H9 (cell line): ENCODE results near the gene AANAT. TPM values are rescaled to one million over a fixed set of nuclear protein-coding genes. Genes with fewer than 3 reads are reported as not detected.

Experiments used
- DNase-seq: peaks from one replicate; pipeline ENCODE4 v3.0.0-alpha.2; 2017
- H2AFZ ChIP-seq: one replicate; pipeline ENCODE4 v1.6.1; 2013; ENCODE audit warnings: mild to moderate bottlenecking, low read length, control low read depth, moderate library complexity
- H2AK5ac ChIP-seq: 2 replicates; pipeline ENCODE4 v1.6.1; 2013; ENCODE audit warnings: low read length, control low read depth, mixed read lengths; ENCODE audit not compliant: insufficient read length
- H2BK120ac ChIP-seq: one replicate; pipeline ENCODE4 v1.6.1; 2013; ENCODE audit warnings: low read depth, mild to moderate bottlenecking, low read length, control low read depth, inconsistent platforms; ENCODE audit not compliant: poor library complexity, severe bottlenecking
- H2BK12ac ChIP-seq: 2 replicates; pipeline ENCODE4 v1.6.1; 2013; ENCODE audit warnings: low read length, control low read depth, mixed read lengths, low read depth; ENCODE audit not compliant: insufficient read length
- H2BK15ac ChIP-seq: 2 replicates; pipeline ENCODE4 v1.6.1; 2013; ENCODE audit warnings: low read depth, low read length, control low read depth
- H2BK20ac ChIP-seq: one replicate; pipeline ENCODE4 v1.6.1; 2013; ENCODE audit warnings: low read depth, mild to moderate bottlenecking, low read length, control low read depth, inconsistent platforms; ENCODE audit not compliant: poor library complexity, severe bottlenecking
- H2BK5ac ChIP-seq: 2 replicates; pipeline ENCODE4 v1.6.1; 2013; ENCODE audit warnings: low read length, control low read depth, mixed read lengths; ENCODE audit not compliant: insufficient read length
- H3K14ac ChIP-seq: 2 replicates; pipeline ENCODE4 v1.6.1; 2013; ENCODE audit warnings: low read length, control low read depth; ENCODE audit not compliant: insufficient read depth
- H3K18ac ChIP-seq: 2 replicates; pipeline ENCODE4 v1.6.1; 2013; ENCODE audit warnings: low read depth, mild to moderate bottlenecking, mixed read lengths, low read length, control low read depth; ENCODE audit not compliant: insufficient read length
- H3K23ac ChIP-seq: 2 replicates; pipeline ENCODE4 v1.6.1; 2013; ENCODE audit warnings: low read length, control low read depth, mixed read lengths, low read depth; ENCODE audit not compliant: insufficient read length
- H3K23me2 ChIP-seq: 2 replicates; pipeline ENCODE4 v1.6.1; 2013; ENCODE audit warnings: low read depth, mild to moderate bottlenecking, mixed read lengths, low read length, control low read depth; ENCODE audit not compliant: insufficient read length, poor library complexity, severe bottlenecking
- H3K27ac ChIP-seq: 2 replicates; pipeline ENCODE4 v1.5.1; 2013; ENCODE audit warnings: low read length, control low read depth, mixed read lengths, low read depth; ENCODE audit not compliant: insufficient read length
- H3K27me3 ChIP-seq: 2 replicates; pipeline ENCODE4 v1.6.1; 2013; ENCODE audit warnings: low read length, control low read depth, inconsistent platforms; ENCODE audit not compliant: insufficient read depth
- H3K4ac ChIP-seq: 2 replicates; pipeline ENCODE4 v1.6.1; 2013; ENCODE audit warnings: low read depth, mild to moderate bottlenecking, control low read depth, inconsistent platforms, low read length, moderate library complexity
- H3K4me1 ChIP-seq: 2 replicates; pipeline ENCODE4 v1.6.1; 2013; ENCODE audit warnings: low read length, control low read depth, inconsistent platforms; ENCODE audit not compliant: insufficient read depth
- H3K4me2 ChIP-seq: 2 replicates; pipeline ENCODE4 v1.6.1; 2013; ENCODE audit warnings: low read length, control low read depth, mixed read lengths; ENCODE audit not compliant: insufficient read length, insufficient read depth
- H3K56ac ChIP-seq: 2 replicates; pipeline ENCODE4 v1.6.1; 2013; ENCODE audit warnings: low read depth, mild to moderate bottlenecking, mixed read lengths, low read length, control low read depth; ENCODE audit not compliant: insufficient read length
- H3K79me1 ChIP-seq: 2 replicates; pipeline ENCODE4 v1.6.1; 2013; ENCODE audit warnings: low read depth, mild to moderate bottlenecking, moderate library complexity, low read length, control low read depth, inconsistent platforms; ENCODE audit not compliant: insufficient read depth, poor library complexity, severe bottlenecking
- H3K79me2 ChIP-seq: 2 replicates; pipeline ENCODE4 v1.6.1; 2013; ENCODE audit warnings: low read length, control low read depth, inconsistent platforms; ENCODE audit not compliant: insufficient read depth
- H3K9ac ChIP-seq: 2 replicates; pipeline ENCODE4 v1.6.1; 2013; ENCODE audit warnings: low read length, control low read depth, mixed read lengths; ENCODE audit not compliant: insufficient read length; ENCODE audit errors: extremely low read depth
- H3K9me3 ChIP-seq: one replicate; pipeline ENCODE4 v1.6.1; 2013; ENCODE audit warnings: low read depth, low read length, inconsistent platforms; ENCODE audit not compliant: control insufficient read depth
- H3T11ph ChIP-seq: one replicate; pipeline ENCODE4 v1.6.1; 2013; ENCODE audit warnings: mild to moderate bottlenecking, low read length, control low read depth, inconsistent platforms
- H4K20me1 ChIP-seq: one replicate; pipeline ENCODE4 v1.6.1; 2013; ENCODE audit not compliant: control insufficient read depth, insufficient read length, insufficient read depth
- H4K5ac ChIP-seq: 2 replicates; pipeline ENCODE4 v1.6.1; 2013; ENCODE audit warnings: low read depth, mild to moderate bottlenecking, mixed read lengths, low read length, control low read depth; ENCODE audit not compliant: insufficient read length
- H4K8ac ChIP-seq: replicated peaks from 2 replicates; pipeline ENCODE4 v1.6.1; 2013; ENCODE audit warnings: low read length, control low read depth, mixed read lengths, low read depth; ENCODE audit not compliant: insufficient read length
- H4K91ac ChIP-seq: 2 replicates; pipeline ENCODE4 v1.6.1; 2013; ENCODE audit warnings: low read depth, mild to moderate bottlenecking, moderate library complexity, mixed read lengths, low read length, control low read depth; ENCODE audit not compliant: insufficient read length
- H3K27ac Mint-ChIP-seq, 3 experiments: 2 replicates in 2 of 3; 3 replicates in 1 of 3; pipeline ENCODE4 v1.8.0; 2020 to 2021; ENCODE audit warnings: mixed read lengths in 3 of 3, mild to moderate bottlenecking in 1 of 3, moderate library complexity in 1 of 3
- H3K27me3 Mint-ChIP-seq: 2 replicates; pipeline ENCODE4 v1.8.0; 2021; ENCODE audit warnings: low read depth, mild to moderate bottlenecking, moderate library complexity, mixed read lengths
- H3K36me3 Mint-ChIP-seq, 3 experiments: 2 replicates in 2 of 3; 3 replicates in 1 of 3; pipeline ENCODE4 v1.8.0; 2020 to 2021; ENCODE audit warnings: low read depth in 3 of 3, mixed read lengths in 3 of 3; ENCODE audit not compliant: insufficient read depth in 1 of 3
- H3K4me1 Mint-ChIP-seq, 2 experiments: 2 replicates each; pipeline ENCODE4 v1.8.0; 2020; ENCODE audit warnings: mixed read lengths in 2 of 2
- H3K4me3 Mint-ChIP-seq, 2 experiments: 2 replicates in 1 of 2; 3 replicates in 1 of 2; pipeline ENCODE4 v1.8.0; 2020 to 2021; ENCODE audit warnings: mild to moderate bottlenecking in 2 of 2, mixed read lengths in 2 of 2, moderate library complexity in 1 of 2
- H3K9me3 Mint-ChIP-seq, 2 experiments: 2 replicates in 1 of 2; 3 replicates in 1 of 2; pipeline ENCODE4 v1.8.0; 2020; ENCODE audit warnings: mild to moderate bottlenecking in 2 of 2, mixed read lengths in 2 of 2, moderate library complexity in 1 of 2
- CTCF ChIP-seq: fragments of 200-600 bp; sonication (generic); conservative IDR thresholded peaks from 3 replicates; pipeline ENCODE4 v1.8.0; 2021; ENCODE audit warnings: antibody characterized with exemption, mild to moderate bottlenecking
- WGBS: extraction: QIAGEN DNeasy Blood & Tissue Kit; methylation state at CpG from one replicate; pipeline ENCODE4 v1.1.7; 2013; ENCODE audit warnings: missing lambda C conversion rate, low lambda C conversion rate, mixed read lengths; ENCODE audit not compliant: insufficient read length; ENCODE audit errors: extremely low coverage; 5-methylcytosine and 5-hydroxymethylcytosine counted together
- total RNA-seq: library from RNA; stranded (reverse); gene quantifications from 2 replicates; pipeline ENCODE4 v1.2.1, GENCODE V29; 2021

The AANAT gene
- total RNA-seq, 1 experiment from 2014 or later, result 0.55 TPM

DNA sequence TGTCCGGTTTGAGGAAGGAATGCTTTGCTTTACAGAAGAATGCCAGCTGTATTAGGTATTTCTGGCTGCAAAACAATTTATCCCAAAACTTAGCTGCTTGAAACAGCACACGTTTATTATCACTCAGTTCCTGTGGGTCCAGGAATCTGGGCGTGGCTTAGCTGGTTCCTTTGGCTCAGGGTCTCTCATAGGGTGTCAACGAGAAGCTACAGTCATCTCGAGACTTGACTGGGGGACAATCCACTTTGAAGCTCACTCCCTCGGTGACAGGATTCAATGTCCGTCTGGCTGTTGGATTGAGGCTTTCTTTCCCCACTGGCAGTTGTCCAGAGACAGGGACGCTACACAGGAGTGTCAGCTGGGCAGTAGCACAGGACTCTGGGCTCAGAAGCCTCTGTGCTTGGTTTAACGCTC, 43.4 kb downstream of the AANAT start:
- H3K36me3 Mint-ChIP-seq, result no peaks in the 10 kb centered on the region
- peaks cover 32% of the 10 kb centered on the region for H3K27me3 Mint-ChIP-seq
- Histone ChIP-seq H2BK5ac (no peak overlapping the region), H2BK120ac (no peak overlapping the region), H2AFZ (no peak overlapping the region), H4K5ac (no peak overlapping the region), H3K9me3 (no peaks in the 10 kb centered on the region), H3K4ac (no peak overlapping the region), H4K91ac (no peak overlapping the region), H4K8ac (no peak overlapping the region), H3K23me2 (no peaks in the 10 kb centered on the region), H3K18ac (no peak overlapping the region), H2BK12ac (no peak overlapping the region), H3K23ac (no peak overlapping the region), H3K4me1 (no peaks in the 10 kb centered on the region), H3K14ac (no peak overlapping the region), H3T11ph (no peak overlapping the region), H3K79me2 (no peaks in the 10 kb centered on the region), H2BK20ac (no peak overlapping the region), H3K4me2 (no peak overlapping the region), H3K27ac (no peak overlapping the region), H2BK15ac (no peak overlapping the region), H3K9ac (no peak overlapping the region), H4K20me1 (no peaks in the 10 kb centered on the region), H3K79me1 (no peaks in the 10 kb centered on the region), H2AK5ac (no peak overlapping the region), H3K27me3 (no peaks in the 10 kb centered on the region), H3K56ac (no peak overlapping the region)
- WGBS, result no CpG with 5 or more reads among the region's 9 CpGs
- no peak overlapping the region for H3K4me3 Mint-ChIP-seq
- H3K4me1 Mint-ChIP-seq, result peaks cover 0 to 10% of the 10 kb centered on the region in 2 experiments; a peak in 2 of 4 replicates
- no peaks in the 10 kb centered on the region; a peak in 1 of 5 replicates for H3K9me3 Mint-ChIP-seq
- H3K27ac Mint-ChIP-seq, result no peak overlapping the region
- no peak for DNase-seq
- no peak for TF ChIP-seq CTCF
